Activated naive CD8-positive, alpha-beta T cell treated with anti-CD3 and anti-CD28 coated beads, Interleukin-2, amount 50 U/mL, for 24 hours (primary cell): Measurements from ENCODE around the gene CTPS1.
A peak's percentile ranks its signal among the peaks of the same experiment; 100 is the strongest.

Source experiments
- ATAC-seq: fragments of 150-1000 bp; cut with Tn5 transposase; one replicate; pipeline ENCODE4 v1.10.0; 2021
- DNase-seq: peaks from one replicate; pipeline ENCODE4 v3.0.0; 2021
- H3K27ac Mint-ChIP-seq: one replicate; pipeline ENCODE4 v1.8.0; 2021; ENCODE audit warnings: mild to moderate bottlenecking, mixed read lengths
- H3K27me3 Mint-ChIP-seq: one replicate; pipeline ENCODE4 v1.8.0; 2021; ENCODE audit warnings: mixed read lengths
- H3K36me3 Mint-ChIP-seq: one replicate; pipeline ENCODE4 v1.8.0; 2021; ENCODE audit warnings: low read depth, mixed read lengths
- H3K4me1 Mint-ChIP-seq: one replicate; pipeline ENCODE4 v1.8.0; 2021; ENCODE audit warnings: mixed read lengths
- H3K4me3 Mint-ChIP-seq: one replicate; pipeline ENCODE4 v1.8.0; 2021; ENCODE audit warnings: mild to moderate bottlenecking, moderate library complexity, mixed read lengths
- H3K9me3 Mint-ChIP-seq: one replicate; pipeline ENCODE4 v1.8.0; 2021; ENCODE audit warnings: mixed read lengths

The CTPS1 gene

DNA sequence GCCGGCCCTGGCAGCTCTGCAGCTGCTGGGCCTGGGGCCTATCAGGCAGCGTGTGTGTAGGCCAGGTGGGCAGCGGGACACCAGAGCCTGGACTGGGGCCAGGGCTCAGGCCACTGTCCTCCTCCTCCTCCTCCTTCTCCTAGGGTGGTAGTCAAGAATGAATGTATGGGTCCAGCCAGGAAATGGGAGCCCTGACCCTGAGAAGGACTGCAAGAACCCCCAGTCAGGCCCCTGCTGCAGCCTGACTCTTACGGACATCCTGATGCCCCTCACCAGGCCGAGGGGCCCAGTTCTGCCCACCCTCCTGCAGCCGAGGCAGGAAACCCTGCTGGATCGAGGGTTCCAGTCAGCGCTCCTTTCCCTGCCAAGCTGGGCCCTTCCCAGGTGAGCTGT, 38.5 kb downstream of the CTPS1 start:
- H3K4me3 Mint-ChIP-seq, result no peak overlapping the region
- DNase-seq, result no peak
- no peak overlapping the region for H3K27ac Mint-ChIP-seq
- H3K36me3 Mint-ChIP-seq, result peaks cover 33% of the 10 kb centered on the region
- H3K9me3 Mint-ChIP-seq, result no peaks in the 10 kb centered on the region
- no peak for ATAC-seq
- H3K4me1 Mint-ChIP-seq, result peaks cover 9% of the 10 kb centered on the region
- H3K27me3 Mint-ChIP-seq, result no peaks in the 10 kb centered on the region

DNA sequence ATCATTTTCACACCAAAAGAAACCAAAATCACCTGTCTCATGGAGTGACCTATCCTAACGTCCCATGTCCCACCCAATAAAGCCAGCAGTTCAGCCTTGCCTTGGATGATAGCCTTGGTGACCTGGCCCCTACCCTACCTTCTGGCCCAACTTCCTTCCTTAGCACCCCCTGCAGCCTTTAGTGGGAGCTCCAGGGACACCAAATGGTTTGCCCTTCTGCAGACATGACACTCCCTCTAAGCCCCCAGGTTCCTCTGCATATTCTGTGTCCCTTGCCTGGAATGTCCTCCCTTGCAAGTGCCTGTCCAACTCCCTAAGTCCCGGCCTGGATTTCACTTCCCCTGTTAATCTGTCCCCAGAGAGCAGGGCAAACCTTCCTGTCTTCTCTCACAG, 39.9 kb downstream of the CTPS1 start:
- Mint-ChIP-seq H3K27me3 (no peaks in the 10 kb centered on the region), H3K27ac (peak overlapping the region; percentile 12), H3K9me3 (no peaks in the 10 kb centered on the region), H3K4me1 (peaks cover 8% of the 10 kb centered on the region), H3K4me3 (no peak overlapping the region), H3K36me3 (peaks cover 25% of the 10 kb centered on the region)
- DNase-seq (no peak), ATAC-seq (no peak)

DNA sequence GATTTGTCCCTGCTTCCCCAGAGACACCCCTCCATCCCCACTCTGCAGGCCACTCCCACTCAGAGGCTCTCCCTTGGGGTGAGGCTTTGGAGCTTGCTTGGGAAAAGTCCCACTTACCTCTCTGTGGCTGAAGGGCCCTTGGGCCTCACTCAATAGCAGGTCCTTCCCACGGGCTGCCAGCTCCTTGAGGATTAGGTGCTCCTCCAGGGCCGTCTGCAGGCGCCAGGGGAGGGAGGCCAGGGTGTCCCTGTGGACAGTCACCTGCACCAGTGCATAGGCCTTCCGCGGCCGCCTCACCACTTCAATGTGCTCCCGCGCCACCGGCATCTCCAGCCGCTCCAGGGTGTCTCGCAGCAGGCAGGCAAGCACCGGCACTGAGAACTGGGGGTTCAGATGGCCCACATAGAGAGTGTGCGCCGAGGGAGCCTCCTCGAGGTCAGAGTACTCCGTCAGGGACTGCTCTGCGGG, 40.6 kb downstream of the CTPS1 start:
- Mint-ChIP-seq H3K27me3 (no peaks in the 10 kb centered on the region), H3K36me3 (peaks cover 18% of the 10 kb centered on the region), H3K27ac (no peak overlapping the region), H3K9me3 (no peaks in the 10 kb centered on the region), H3K4me1 (peaks cover 11% of the 10 kb centered on the region), H3K4me3 (no peak overlapping the region)
- DNase-seq, result no peak
- no peak for ATAC-seq

DNA sequence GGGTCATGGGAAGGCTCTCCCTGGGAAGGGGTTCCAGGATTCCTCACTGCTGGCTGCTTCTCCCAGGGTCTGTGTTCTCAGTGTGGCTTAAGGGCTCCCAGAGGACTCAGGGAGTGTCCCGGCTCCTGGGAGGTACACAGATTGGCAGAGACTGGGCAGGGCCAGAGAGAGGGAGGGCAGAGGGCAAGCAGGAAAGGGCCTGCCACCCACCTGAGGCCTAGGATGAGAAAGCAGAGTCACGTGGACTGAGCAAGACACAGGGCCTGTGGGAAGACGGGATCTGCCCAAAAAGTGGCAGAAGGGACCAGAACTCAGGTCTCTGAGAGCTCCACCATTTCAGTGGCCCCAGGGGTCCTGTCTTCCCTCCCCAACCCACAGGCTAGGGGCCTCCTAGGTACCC, 41.2 kb downstream of the CTPS1 start:
- H3K4me1 Mint-ChIP-seq, result peaks cover 11% of the 10 kb centered on the region
- H3K36me3 Mint-ChIP-seq, result peaks cover 18% of the 10 kb centered on the region
- no peaks in the 10 kb centered on the region for H3K27me3 Mint-ChIP-seq
- DNase-seq (no peak), ATAC-seq (peak; percentile 8)
- H3K4me3 Mint-ChIP-seq, result no peak overlapping the region
- no peak overlapping the region for H3K27ac Mint-ChIP-seq
- no peaks in the 10 kb centered on the region for H3K9me3 Mint-ChIP-seq

DNA sequence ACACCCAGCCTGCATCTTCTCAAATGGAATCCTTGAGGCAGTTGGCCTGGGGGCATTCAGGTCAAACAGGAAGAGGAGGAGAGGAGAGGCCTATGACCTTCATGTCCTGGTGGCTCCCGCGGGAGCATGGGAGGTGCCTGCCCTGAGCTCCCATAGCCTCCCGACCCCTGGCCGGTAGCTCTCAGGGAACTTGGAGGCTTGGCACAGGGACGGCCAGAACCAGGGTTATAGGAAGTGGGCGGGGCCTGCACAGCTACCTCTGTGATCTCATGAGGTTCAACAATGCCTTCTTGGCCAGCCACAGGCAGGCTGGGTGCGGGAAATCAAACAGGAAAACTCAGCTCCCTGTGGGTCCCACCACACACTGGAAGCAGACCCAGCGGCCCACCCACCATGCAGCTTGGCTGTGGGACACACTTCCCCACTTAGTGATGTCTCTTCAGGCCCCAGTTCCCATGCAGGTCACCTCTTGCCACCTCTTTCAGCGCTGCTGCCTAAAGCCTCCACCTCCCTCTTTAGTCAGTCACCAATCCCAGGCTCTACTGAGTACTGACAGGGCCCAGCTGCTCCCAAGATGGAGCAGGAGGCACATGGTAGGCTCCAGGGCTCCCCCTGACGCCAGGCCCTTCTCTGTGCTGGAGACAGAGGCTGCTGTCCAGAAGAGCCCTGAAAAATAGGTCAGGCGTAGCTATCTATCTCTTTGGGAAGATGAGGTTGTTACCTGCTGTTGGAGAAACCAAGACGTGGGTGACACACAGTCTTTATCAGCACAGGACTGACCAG, 42.2 kb downstream of the CTPS1 start, which contains the start of gene SLFNL1:
SLFNL1 (minus strand) TSS at position 200 of the 783 bp plus-strand sequence. CDS start 1,065 bp downstream, outside the sequence.
- ATAC-seq, result no peak

DNA sequence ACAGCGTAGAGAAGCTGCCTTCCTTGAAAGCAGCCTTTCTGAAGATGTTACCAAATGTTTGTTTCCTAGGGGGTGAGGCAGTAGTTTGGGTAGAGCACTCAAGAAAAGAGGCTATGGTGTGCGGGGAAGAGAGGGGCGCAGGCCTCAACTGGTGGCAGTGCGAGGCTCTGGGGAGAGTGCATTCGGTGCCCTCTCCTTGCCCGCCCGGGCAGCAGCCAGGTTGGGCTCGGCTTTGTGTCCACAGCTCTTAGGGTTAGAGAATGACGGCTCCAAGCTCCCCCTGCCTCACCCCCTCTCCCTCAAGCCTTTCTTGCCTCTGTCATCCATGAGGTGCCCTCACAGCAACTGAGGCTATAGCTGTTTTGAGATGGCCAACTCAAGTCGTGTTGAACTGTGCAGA, 42.9 kb downstream of the CTPS1 start:
- Mint-ChIP-seq H3K9me3 (no peaks in the 10 kb centered on the region), H3K27me3 (no peaks in the 10 kb centered on the region), H3K36me3 (peaks cover 21% of the 10 kb centered on the region), H3K4me1 (peaks cover 12% of the 10 kb centered on the region), H3K4me3 (no peak overlapping the region), H3K27ac (no peak overlapping the region)
- no peak for DNase-seq
- ATAC-seq, result no peak

More for the DNA sequence above, 42.2 kb downstream of the CTPS1 start, which contains the start of gene SLFNL1:
- peaks cover 19% of the 10 kb centered on the region for H3K36me3 Mint-ChIP-seq
- no peak for DNase-seq
- H3K27me3 Mint-ChIP-seq, result no peaks in the 10 kb centered on the region
- no peak within 1 kb of the TSS for H3K27ac Mint-ChIP-seq
- no peak within 1 kb of the TSS for H3K4me3 Mint-ChIP-seq
- no peaks in the 10 kb centered on the region for H3K9me3 Mint-ChIP-seq
- H3K4me1 Mint-ChIP-seq, result peaks cover 12% of the 10 kb centered on the region

DNA sequence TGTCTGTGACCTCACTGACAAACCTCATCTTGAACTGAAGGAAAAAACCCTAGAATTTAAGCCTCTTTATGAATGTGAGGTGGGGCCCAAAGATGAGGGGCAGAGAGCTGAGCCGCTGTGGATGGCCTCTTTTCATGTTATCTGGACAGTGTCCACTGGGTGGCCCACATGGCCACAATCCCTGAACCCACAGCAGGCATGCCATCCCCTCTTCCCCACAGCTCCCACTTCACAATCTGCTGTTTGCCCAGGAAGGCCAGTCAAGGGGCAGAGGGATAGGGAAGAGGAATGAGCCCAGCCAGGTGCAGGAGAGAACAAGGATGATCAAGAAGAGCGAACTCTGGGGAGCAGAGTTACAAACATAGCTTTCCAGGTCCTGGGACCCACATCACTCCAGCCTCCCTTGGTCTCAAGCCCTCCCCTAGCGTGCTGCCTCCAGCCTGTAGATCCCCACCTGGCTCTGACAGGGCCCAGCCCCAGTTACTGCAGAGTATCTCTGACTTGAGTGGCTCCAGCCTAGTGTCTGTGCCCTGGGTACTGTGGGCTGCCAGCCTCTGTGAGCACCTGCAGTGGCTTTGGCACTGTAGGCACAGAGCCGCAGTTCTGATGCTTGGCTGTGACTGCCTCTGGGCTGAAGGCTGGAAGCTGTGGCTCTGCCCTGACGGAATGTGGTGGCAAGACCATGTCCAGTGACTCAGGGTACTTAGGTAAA, 43.9 kb downstream of the CTPS1 start:
- peaks cover 12% of the 10 kb centered on the region for H3K4me1 Mint-ChIP-seq
- ATAC-seq (no peak), DNase-seq (no peak)

DNA sequence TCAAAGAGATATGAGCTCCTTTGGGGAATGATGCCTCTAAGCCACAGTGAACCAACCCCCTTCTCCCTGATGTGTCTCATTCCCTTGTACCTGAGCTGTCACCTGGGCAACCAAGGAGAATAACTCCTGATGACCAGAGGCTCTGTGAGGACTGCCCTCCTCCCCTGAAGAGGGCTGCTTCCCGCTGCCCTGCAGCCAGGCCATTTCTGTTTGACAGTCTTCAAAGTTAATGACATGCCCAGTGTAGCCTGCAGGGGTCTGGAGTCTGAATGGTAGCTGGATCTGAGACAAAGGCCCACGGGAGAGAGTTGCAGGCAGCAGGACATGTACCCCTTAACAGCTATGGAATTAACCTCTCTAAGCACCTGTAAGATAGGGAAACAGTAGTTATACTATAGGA, 45.5 kb downstream of the CTPS1 start:
- Mint-ChIP-seq H3K4me3 (no peak overlapping the region), H3K27ac (peak overlapping the region; percentile 45), H3K27me3 (no peaks in the 10 kb centered on the region), H3K4me1 (peaks cover 12% of the 10 kb centered on the region), H3K9me3 (no peaks in the 10 kb centered on the region), H3K36me3 (peaks cover 15% of the 10 kb centered on the region)
- DNase-seq (no peak), ATAC-seq (no peak)

More for the DNA sequence above, 43.9 kb downstream of the CTPS1 start:
- Mint-ChIP-seq H3K27ac (no peak overlapping the region), H3K36me3 (peaks cover 22% of the 10 kb centered on the region), H3K4me3 (no peak overlapping the region), H3K27me3 (no peaks in the 10 kb centered on the region), H3K9me3 (no peaks in the 10 kb centered on the region)

DNA sequence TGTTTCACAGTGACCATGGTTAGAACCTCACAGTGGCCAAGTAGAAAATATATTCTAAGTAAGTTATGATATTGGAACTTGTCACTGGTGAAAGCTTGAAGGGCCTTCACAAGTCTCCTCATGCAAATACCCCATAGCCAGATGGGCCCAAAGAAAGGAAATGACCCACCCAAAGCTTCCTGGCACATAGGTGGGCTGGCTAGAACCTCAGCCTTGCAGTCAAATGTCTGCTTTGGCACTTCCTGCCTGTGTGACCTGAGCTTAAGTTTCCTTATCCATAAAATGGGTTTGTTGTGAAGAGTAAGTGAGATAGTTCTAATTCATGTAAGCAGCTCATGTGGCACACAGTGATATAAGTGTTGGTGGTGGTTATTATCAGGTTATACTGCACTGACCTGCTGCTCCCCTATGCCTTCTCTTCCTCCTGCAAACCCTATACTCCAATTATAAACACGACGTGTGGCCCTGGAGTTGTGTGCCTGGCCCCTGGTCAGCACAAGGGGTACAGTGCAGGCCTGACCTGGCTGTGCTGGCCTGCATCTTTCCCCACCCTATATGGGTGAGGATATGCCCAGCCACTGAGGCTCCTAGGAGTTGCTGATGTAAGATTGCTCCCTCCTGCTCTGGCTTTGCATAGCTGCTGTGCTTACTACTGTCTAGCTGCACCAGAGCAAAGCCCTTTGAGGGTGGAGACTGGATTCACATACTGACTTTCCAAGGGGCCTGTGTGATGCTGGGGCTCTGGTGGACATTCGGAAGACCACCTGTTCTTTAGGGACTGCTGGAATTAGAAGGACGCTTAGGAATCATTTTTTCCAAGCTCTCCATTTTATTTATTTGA, 46.7 kb downstream of the CTPS1 start:
- no peak overlapping the region for H3K27ac Mint-ChIP-seq
- ATAC-seq (no peak), DNase-seq (no peak)
- H3K27me3 Mint-ChIP-seq, result no peaks in the 10 kb centered on the region
- H3K9me3 Mint-ChIP-seq, result no peaks in the 10 kb centered on the region
- peaks cover 23% of the 10 kb centered on the region for H3K36me3 Mint-ChIP-seq
- H3K4me1 Mint-ChIP-seq, result peaks cover 12% of the 10 kb centered on the region
- no peak overlapping the region for H3K4me3 Mint-ChIP-seq

DNA sequence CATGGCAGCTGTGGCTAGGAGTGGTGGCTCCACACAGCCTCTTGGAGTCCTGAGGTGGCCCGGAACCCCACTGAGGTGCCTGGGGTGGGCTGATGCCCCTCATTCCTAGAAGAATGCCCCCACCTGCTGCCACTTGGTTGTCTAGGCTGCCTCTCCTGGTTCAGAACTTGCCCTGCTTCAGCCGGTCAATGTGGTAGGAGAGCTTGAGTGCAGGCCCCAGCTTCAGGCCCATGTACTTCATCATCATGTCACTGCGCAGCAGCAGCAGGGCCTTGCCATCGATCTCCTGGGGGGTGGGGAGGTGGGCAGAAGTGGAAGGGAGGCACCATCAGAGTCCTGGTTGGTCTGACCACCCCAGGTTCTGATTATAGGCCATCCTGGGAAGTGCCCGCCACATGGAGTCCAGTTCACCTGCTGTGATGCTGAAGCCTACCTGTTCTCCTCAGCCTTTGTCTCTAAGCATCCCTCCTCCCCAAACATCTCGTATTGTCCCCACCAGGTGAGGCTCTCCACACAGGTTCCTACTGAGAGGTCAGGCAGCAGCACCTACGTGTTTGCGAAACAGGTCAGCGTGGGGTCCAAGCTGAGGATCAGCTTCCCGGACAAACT, 48.6 kb downstream of the CTPS1 start:
- ATAC-seq, result no peak
- Mint-ChIP-seq H3K9me3 (peaks cover 4% of the 10 kb centered on the region), H3K27me3 (no peaks in the 10 kb centered on the region), H3K4me1 (peaks cover 12% of the 10 kb centered on the region), H3K4me3 (no peak overlapping the region), H3K27ac (no peak overlapping the region), H3K36me3 (peaks cover 34% of the 10 kb centered on the region)
- no peak for DNase-seq

DNA sequence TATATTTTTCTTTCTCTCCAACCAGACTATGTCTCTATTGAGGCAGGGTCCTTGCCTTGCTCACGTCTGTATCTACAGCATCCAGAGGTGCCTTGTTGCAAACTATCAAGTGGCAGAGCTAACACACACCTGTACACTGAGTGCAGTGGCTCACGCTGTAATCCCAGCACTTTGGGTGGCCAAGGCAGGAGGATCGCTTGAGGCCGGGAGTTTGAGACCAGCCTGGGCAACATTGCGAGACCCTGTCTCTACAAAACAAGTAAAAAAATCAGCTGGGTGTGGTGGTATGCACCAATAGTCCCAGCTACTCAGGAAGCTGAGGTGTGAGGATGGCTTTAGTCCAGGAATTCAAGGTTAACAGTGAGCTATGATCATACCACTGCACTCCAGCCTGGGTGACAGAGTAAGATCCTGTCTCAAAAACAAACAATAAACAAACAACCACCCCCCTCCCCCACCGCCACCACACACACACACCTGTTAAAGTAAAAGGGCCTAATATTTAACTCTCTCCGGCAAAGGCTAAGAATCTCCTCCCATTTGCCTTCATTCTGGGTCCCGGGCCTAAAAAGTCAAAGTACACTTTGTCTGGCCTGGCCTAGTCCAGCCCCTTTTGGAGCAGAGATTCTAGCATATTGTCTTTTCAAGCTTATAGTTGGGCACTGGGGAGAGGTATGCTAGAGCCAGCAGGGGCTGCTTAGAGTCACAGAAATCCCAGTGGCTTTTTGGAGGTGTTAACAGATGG, 51.5 kb downstream of the CTPS1 start:
- no peak for ATAC-seq
- Mint-ChIP-seq H3K27me3 (no peaks in the 10 kb centered on the region), H3K9me3 (peaks cover 4% of the 10 kb centered on the region), H3K4me1 (peaks cover 2% of the 10 kb centered on the region), H3K4me3 (no peak overlapping the region), H3K36me3 (peaks cover 42% of the 10 kb centered on the region), H3K27ac (no peak overlapping the region)
- DNase-seq, result no peak

DNA sequence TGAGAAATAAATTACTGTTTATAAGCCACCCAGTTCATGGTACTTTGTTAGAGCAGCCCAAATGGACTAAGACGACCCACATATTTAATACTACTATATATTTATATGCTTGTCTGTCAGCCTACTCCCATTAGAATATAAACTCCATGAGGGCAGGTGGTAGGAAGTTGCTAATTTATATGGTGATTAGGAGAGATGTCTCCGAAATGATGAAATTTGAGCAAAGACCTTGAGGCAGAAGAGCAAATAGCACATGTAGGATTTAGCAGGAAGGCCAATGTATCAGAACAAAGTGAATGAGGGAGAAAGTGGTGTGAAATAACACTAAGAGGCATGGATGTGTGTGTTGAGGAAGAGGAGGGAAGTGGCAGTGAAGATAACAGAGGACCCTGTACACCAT, 52.7 kb downstream of the CTPS1 start:
- Mint-ChIP-seq H3K27ac (peak overlapping the region; percentile 29), H3K27me3 (no peaks in the 10 kb centered on the region), H3K36me3 (peaks cover 37% of the 10 kb centered on the region), H3K9me3 (peaks cover 4% of the 10 kb centered on the region), H3K4me3 (no peak overlapping the region), H3K4me1 (no peaks in the 10 kb centered on the region)
- ATAC-seq, result no peak
- no peak for DNase-seq

DNA sequence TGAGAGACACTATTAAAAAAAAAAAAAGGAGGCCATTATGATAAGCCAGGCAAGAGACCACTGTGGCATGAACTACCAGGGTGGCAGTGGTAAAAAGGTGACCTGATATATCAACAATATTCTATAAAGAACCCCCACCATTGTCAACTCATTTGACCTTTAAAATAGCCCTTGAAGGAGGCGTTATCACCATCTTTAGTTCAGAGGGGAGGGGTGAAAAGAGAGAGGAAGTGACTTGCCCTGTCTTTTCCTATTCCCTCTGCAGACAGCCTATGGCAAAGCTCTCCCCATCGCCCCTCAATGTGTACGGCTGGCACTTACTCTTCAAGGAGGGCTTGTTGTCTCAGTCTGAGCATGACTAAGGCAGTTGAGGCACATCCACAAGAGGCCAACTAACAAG, 53.8 kb downstream of the CTPS1 start:
- peaks cover 4% of the 10 kb centered on the region for H3K9me3 Mint-ChIP-seq
- H3K36me3 Mint-ChIP-seq, result peaks cover 32% of the 10 kb centered on the region
- H3K4me1 Mint-ChIP-seq, result no peaks in the 10 kb centered on the region
- ATAC-seq (no peak), DNase-seq (no peak)
- no peaks in the 10 kb centered on the region for H3K27me3 Mint-ChIP-seq
- H3K27ac Mint-ChIP-seq, result no peak overlapping the region
- no peak overlapping the region for H3K4me3 Mint-ChIP-seq
